Activated CD8-positive, alpha-beta memory T cell treated with anti-CD3 and anti-CD28 coated beads, Interleukin-2, amount 50 U/mL, for 24 hours (primary cell): ENCODE data around the gene SNIP1.
"Not testable (repeated sequence)": the region's sequence is repeated elsewhere in the genome, so short reads cannot be mapped to it uniquely, and the experiment has no call there.

Experiments
- DNase-seq: peaks from one replicate; pipeline ENCODE4 v3.0.0-alpha.2; 2020; ENCODE audit errors: extremely low read depth

Gene SNIP1

DNA sequence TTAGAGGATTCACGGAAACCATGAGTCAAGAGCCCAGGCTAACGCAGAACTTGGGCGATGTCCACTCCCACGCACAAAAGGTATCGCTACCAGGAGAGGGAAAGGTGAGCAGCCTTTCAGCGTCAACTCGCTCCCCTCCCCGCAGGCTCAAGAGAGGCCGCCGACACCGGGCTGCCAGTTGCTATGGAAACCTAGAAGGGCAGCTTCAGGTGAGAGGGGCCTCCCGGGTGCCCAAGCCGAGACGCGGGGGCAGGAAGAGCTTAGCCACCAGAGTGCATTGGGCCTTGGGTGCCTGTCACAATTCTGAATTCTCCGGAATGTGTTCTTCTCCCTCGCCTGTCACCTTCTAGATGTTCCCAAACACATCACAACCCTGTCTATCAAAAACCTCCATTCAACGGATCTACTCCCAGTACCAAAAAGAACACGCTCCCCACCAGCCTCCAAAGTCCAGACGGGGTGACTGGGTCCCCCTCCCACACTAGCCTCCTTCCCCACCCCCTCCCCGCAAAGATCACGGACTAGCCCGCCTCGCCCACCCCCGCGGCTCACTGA is 40.2 kb downstream of the SNIP1 start:
- no peak for DNase-seq

DNA sequence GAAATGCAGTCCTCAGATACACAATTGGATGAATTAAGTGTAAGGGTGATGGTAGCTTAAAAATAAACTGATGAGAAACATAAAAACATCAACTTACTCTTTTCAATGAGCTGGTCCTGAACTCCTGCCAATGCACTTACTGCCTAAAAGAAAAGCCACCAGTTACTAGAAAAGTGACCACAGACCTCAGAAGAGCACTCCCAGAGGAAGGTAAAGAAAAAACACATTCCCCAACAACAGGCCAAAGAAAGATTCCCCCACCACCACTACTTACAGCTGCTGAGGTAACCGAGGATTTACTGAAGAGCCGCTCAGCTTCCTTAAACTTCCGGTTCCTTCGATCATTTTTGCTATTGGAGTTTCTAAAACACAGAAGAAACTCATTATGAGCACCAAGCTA is 44.9 kb downstream of the SNIP1 start:
- DNase-seq = no peak

DNA sequence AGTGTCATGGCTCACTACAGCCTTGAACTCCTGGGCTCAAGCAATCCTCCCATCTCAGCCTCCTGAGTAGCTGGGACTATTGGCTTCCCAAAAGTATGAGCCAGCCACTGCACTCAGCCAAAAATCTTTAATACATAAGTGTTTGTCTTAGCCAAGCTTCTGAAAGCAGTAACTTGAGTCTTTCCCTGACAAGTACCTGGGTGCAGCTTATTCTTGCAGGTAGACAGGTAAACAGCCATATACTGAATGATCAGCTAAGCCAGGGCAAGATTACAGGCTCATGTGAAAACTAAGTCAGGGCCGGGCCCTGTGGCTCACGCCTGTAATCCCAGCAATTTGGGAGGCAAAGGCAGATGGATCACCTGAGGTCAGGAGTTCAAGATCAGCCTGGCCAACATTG is 47.4 kb downstream of the SNIP1 start:
- DNase-seq = no peak

DNA sequence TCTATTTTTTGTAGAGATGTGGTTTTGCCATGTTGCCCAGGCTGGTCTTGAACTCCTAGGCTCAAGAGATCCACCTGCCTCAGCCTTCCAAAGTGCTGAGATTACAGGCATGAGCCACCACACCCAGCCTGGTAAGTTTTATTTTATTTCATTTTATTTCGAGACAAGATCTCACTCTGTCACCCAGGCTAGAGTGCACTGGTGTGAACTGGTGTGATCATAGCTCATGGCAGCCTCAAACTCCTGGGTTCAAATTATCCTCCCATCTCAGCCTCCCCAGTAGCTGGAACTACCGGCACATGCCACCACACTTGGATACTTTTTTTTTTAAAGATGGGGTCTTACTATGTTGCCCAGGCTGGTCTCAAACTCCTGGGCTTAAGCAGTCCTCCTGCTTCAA is 51.3 kb downstream of the SNIP1 start:
- not testable (repeated sequence) for DNase-seq

DNA sequence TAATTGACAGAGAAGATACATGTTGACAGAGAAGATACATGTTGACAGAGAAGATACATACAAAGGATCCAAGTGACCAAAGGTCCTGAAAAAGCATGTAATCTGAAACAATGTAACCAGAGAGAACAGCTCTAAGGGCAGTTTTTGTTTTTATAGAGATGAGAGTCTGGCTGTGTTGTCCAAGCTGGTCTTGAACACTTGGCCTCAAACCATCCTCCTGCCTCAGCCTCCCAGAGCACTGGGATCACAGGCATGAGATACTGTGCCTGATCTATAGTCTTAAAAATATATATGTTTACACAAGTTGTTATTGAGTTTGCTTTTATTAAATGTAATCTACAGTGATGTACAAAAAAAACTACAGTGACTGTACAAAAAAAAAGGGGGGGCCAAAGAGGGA is 52.0 kb downstream of the SNIP1 start:
- DNase-seq = no peak

DNA sequence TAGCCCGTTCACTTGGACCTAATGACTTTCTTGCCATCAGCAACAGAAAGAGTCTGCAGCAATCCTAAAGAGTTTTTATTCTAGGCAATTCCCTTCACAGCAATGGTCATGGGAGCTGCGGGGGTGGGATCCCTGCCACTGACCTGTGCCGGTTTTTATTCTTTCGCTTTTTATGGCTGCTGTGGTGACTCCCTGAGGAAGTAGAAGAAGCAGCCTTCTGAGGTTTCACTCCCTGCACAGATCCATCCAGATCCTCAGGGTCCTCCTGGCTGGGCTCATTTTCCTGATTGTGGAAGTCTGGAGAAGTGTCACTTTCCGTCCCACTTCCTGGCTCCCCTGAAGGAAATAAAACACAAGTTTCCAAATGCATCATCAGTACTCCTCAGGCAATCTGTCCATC is 52.4 kb downstream of the SNIP1 start:
- DNase-seq = no peak

DNA sequence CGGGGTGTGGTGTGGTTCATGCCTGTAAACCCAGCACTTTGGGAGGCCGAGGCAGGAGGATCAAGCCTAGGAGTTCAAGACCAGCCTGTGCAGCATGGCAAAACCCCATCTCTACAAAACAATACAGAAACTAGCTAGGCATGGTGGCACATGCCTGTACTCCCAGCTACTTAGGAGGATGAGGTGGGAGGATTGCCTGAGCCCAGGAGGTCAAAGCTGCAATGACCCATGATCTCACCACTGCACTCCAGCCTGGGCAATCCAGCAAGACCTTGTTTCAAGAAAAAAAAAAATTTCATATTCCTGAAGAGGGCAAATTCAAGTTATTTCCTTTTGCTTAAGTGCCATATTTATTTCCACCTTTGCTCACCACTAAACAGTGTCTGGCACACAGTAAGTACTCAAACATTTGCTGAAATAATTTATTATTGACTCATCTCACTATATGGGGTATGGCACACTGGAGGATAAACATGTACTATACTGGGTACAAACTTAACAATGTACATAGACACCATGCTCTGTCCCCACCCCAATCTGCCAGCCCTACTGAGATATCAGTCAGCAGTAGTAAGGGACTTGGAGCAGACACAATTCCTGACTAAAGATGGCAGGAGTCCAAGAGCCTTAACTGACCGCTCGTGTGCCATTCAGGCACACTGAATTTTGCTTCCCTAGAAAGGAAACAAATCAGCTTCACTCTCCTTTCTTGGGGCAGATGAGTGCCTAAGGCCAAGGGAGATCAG is 55.0 kb downstream of the SNIP1 start:
- no peak for DNase-seq

DNA sequence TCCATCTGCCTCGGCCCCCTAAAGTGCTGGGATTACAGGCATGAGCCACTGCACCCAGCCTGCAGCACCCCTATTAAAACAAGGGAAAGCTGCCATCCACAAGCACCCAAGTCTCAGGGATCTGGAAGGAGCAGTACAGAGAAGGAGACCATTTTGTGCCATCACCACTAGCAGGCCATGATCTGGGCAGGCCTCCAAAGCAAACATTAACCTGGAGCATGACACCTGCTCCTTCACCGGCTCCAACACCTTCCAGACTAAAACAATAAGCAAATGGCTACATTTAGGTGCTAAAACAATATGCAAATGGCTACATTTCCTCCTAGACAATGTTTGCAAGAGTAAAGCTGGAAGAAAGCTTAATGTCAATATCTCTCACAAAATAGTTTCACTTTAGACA is 56.3 kb downstream of the SNIP1 start:
- no peak for DNase-seq

DNA sequence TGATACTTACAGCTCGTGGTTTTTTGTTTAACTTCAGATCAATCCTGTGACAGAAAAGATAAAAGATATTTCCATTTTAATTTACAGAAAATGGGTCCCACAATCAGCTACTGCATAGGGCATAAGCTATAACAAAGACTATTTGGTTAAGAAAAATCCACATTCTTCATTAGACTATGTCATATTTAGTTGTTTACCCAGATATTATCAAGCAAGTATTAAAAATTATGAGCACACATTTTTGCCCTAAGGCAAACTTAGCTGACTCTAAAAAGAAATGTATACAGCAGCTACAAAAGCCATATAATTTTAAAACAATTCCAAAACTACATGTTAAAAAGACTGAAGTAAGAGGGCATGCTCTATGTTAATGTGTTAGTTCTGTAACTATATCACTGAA is 58.2 kb downstream of the SNIP1 start:
- no peak for DNase-seq

DNA sequence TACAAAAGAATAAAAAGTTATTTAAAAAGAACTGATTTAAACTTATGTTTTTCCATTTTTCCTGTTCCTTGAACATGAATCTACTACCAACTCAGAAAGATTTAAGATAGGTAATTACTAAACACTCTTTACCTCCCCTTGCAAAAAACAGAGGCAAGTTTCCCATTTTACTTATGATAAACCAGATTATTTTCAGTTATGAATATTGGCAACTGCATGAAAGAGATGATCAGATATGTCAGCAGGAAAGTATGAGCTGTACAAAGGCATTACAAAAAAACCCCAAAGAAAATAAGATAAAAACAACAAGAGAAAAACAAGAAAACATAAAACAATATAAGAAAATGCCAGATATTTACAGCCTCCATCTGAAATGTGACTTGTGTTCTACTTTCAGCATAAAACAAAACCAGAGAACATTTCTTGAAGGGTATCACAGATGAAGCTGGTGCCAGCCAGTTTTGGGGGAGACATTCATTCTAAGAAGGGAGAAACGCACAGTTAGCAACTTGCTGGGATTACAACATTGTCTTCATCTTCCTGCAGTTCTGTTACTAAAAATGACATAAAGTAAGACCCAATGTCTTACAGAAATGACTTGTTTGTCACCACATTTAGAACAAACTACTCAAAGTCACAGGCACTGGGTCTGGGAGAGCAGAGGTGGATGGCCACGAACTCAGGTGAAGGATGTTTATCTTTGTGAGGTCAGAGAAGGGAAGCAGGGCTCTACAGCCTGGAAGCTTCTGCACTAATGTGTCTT is 60.6 kb downstream of the SNIP1 start:
- DNase-seq = no peak

DNA sequence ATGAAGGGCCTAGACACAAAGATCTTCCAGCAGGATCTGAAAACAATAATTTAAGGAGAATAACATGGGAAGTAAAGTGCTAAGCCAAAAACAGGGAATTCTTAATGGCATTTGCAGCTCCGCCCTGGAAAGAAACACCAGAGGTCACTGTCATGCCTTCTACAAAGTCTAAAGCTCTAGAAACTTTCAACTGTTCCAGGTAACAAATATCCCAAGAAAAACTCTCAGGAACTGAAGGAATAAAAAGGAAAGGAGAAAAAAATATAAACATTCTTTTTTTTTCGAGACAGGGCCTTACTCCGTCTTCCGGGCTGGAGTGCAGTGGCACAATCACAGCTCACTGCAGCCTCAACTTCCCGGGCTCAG is 66.5 kb downstream of the SNIP1 start:
- no peak for DNase-seq

DNA sequence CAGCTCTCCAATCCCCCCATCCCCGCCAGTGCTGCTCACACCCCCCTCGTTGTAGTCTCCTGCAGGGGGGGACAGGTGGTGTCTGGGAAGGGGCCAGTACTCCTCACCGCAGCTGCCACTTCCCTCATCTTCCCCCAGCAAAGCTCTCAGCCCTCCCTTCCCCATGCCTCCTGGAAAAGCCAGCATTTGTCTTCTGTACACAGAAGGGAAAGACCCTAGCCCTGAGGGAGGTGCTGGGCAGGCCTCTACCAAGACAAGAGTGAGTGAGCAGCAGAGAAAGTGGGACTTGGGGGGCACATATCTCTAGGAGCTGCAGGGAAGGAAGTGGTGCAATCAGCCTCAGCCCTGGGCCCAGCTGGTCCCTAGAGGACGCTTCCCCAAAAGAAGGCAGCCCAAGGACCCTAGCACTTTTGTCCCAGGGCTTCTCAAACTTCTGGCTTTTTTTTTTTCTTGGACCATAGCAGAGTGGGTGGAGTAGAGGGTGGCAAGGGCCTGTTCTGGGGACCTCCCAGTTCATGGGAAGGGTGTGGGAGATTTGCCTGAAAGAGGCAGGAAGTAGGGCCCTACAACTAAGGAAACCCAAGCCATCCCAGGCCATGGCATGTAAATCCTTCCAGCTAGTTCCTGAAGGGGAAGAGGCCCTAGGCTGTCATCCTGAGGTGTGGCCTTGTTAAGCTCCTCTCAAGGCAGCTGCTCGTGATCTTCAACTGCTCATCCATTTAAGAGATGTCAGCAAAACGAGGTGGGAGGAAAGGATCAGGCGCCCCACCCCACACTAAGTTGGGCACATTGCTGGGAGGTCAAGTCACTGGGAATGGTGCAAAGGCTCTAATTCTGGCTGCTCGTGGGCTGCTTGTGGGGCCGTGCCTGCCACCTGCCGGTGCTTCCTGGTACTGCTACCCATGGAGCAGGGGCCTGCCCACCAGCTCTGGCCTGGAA is 67.1 kb downstream of the SNIP1 start:
- DNase-seq = no peak

DNA sequence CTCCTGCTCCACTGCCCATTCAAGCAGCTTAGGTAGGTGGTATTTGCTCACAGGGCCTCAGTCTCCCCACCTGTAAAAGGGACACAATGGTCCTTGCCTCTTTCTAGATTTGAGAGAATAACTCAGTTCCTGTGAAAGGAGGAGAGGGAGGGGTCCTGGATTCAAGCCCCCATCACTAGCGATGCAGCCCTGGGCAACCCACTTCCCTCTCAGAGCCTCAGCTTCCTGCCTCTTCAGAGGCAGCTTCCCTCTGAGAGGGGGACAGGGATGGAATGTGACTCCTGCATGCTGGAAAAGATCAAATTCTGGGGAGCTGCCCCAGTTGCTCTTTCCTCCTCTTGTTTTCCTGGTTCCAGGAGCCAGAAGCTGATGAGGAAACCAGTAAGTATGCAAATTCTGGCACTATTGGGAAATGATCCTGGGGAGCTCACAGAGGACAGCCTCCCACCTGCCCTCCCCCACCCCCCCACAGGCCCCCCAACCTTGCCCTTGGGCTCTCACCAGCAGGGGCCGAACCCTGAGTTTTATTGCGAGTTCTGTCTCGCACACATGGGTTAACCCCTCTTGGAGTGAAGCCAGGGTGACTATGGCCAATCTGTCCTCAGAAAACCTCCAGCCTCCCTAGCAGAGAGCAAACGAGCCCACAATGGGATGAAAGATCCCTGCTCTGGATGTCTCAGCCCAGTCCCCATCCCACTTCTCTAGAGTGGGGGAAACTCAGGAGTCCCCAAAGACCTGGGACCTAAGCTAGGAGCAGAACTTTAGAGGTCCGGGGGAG is 68.0 kb downstream of the SNIP1 start:
- DNase-seq = no peak
